ENCODE data around the gene SFSWAP.

GRCh38 chr12:131830335-131830913 is 119.5 kb downstream of the SFSWAP start:
- peak in 1 of 2 experiments; percentile 42; a peak in 2 of 5 replicates for TF ChIP-seq JUN (IDR thresholded peaks at IDR 0.05)
- TF ChIP-seq, protein P1, sequence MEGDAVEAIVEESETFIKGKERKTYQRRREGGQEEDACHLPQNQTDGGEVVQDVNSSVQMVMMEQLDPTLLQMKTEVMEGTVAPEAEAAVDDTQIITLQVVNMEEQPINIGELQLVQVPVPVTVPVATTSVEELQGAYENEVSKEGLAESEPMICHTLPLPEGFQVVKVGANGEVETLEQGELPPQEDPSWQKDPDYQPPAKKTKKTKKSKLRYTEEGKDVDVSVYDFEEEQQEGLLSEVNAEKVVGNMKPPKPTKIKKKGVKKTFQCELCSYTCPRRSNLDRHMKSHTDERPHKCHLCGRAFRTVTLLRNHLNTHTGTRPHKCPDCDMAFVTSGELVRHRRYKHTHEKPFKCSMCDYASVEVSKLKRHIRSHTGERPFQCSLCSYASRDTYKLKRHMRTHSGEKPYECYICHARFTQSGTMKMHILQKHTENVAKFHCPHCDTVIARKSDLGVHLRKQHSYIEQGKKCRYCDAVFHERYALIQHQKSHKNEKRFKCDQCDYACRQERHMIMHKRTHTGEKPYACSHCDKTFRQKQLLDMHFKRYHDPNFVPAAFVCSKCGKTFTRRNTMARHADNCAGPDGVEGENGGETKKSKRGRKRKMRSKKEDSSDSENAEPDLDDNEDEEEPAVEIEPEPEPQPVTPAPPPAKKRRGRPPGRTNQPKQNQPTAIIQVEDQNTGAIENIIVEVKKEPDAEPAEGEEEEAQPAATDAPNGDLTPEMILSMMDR (IDR thresholded peaks at IDR 0.05) = peak; percentile 80
- no peak for TF ChIP-seq BHLHE40 (IDR thresholded peaks at IDR 0.05; ENCODE audit: low read depth, low read length)
- TF ChIP-seq SMC3 (IDR thresholded peaks at IDR 0.05) = peak; percentile 77
- no peak for TF ChIP-seq NPAS2 (CRISPR knock-in tag; IDR thresholded peaks at IDR 0.05; ENCODE audit: borderline replicate concordance)
- TF ChIP-seq RAD21 (conservative IDR thresholded peaks at IDR 0.05 in 1 of 2, IDR thresholded peaks at IDR 0.05 in 1 of 2) = peak; percentile 75 to 89
- TF ChIP-seq CHD2 (IDR thresholded peaks at IDR 0.05; ENCODE audit: low read length, partially characterized antibody) = no peak
- TF ChIP-seq, protein P2, sequence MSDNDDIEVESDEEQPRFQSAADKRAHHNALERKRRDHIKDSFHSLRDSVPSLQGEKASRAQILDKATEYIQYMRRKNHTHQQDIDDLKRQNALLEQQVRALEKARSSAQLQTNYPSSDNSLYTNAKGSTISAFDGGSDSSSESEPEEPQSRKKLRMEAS (IDR thresholded peaks at IDR 0.05) = peak; percentile 52; the same call in 1 of the 2 replicates

Measured in A549 (cell line).